KMS-11 (cell line): ENCODE results near the gene PIK3CG.
A peak's percentile ranks its signal among the peaks of the same experiment; 100 is the strongest.
"Not testable (repeated sequence)": the region's sequence is repeated elsewhere in the genome, so short reads cannot be mapped to it uniquely, and the experiment has no call there.

Experiments
- H2AFZ ChIP-seq: fragments of 200-600 bp; sonication (generic); 2 replicates; pipeline ENCODE4 v1.6.1; 2016; ENCODE audit warnings: antibody characterized with exemption, mixed run types, low read depth
- H3K27ac ChIP-seq: fragments of 200-600 bp; sonication (generic); 2 replicates; pipeline ENCODE4 v1.6.1; 2016; ENCODE audit warnings: mild to moderate bottlenecking, mixed run types
- H3K27me3 ChIP-seq: fragments of 200-600 bp; sonication (generic); 2 replicates; pipeline ENCODE4 v1.6.1; 2017; ENCODE audit warnings: mild to moderate bottlenecking, low read depth, mixed run types, moderate library complexity; ENCODE audit not compliant: insufficient read depth
- H3K36me3 ChIP-seq: fragments of 200-600 bp; sonication (generic); 2 replicates; pipeline ENCODE4 v1.6.1; 2017; ENCODE audit warnings: mild to moderate bottlenecking, mixed run types; ENCODE audit not compliant: insufficient read depth
- H3K4me1 ChIP-seq: fragments of 200-600 bp; sonication (generic); 2 replicates; pipeline ENCODE4 v1.6.1; 2016; ENCODE audit warnings: mild to moderate bottlenecking, low read depth, mixed run types; ENCODE audit not compliant: poor library complexity, severe bottlenecking
- H3K4me2 ChIP-seq: fragments of 200-600 bp; sonication (generic); 2 replicates; pipeline ENCODE4 v1.7.0; 2016; ENCODE audit warnings: mild to moderate bottlenecking, mixed run types
- H3K4me3 ChIP-seq: fragments of 200-600 bp; sonication (generic); IDR thresholded peaks from 2 replicates; pipeline ENCODE4 v1.6.1; 2017; ENCODE audit warnings: low read depth, low read length, mixed read lengths; ENCODE audit not compliant: insufficient read depth
- H3K79me2 ChIP-seq: fragments of 200-600 bp; sonication (generic); 2 replicates; pipeline ENCODE4 v1.6.1; 2016; ENCODE audit warnings: low read depth, mixed run types; ENCODE audit not compliant: insufficient read depth
- H3K9ac ChIP-seq: fragments of 200-600 bp; sonication (generic); 2 replicates; pipeline ENCODE4 v1.6.1; 2016; ENCODE audit warnings: mild to moderate bottlenecking, mixed run types
- H4K20me1 ChIP-seq: fragments of 200-600 bp; sonication (generic); 2 replicates; pipeline ENCODE4 v1.6.1; 2016; ENCODE audit warnings: mild to moderate bottlenecking, mixed run types; ENCODE audit not compliant: insufficient read depth
- CTCF ChIP-seq: fragments of 200-600 bp; sonication (generic); conservative IDR thresholded peaks from 2 replicates; pipeline ENCODE4 v1.6.1; 2017; ENCODE audit warnings: low read depth, mild to moderate bottlenecking, antibody characterized with exemption, low read length, moderate library complexity, mixed read lengths

PIK3CG gene

GRCh38 chr7:106915407-106915806 is 50.3 kb downstream of the PIK3CG start:
- Histone ChIP-seq H3K36me3 (no peaks in the 10 kb centered on the region), H3K79me2 (no peaks in the 10 kb centered on the region), H3K4me2 (peak overlapping the region; percentile 66), H3K4me1 (peaks cover 34% of the 10 kb centered on the region), H3K9ac (no peak overlapping the region), H3K27me3 (peaks cover 24% of the 10 kb centered on the region; the same call in 1 of the 2 replicates), H2AFZ (no peak overlapping the region), H3K4me3 (no peak overlapping the region), H3K27ac (peak overlapping the region; percentile 3; the same call in 1 of the 2 replicates), H4K20me1 (no peaks in the 10 kb centered on the region)
- no peak for TF ChIP-seq CTCF

DNA sequence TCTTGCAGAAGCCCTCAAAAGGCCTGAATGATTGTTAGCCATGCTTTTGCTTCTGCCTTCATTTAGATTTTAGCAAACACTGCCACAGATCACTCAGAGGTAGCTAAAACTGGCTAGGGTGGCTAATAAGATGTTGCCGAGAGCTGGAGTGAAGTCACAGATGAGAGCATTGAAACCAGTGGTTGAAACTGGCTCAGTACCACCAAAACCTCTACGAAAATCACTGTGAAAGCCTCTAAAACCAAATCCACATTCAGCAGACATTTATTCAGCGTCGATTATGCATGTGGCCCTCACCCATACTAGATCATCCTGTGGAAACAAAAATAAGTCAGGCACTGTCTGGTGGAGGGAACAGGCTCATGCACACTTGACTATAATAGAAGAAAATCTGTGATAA is 50.8 kb downstream of the PIK3CG start:
- no peak overlapping the region for H3K4me3 ChIP-seq
- H3K36me3 ChIP-seq = no peaks in the 10 kb centered on the region
- no peak for TF ChIP-seq CTCF
- no peaks in the 10 kb centered on the region for H4K20me1 ChIP-seq
- H3K4me2 ChIP-seq = peak overlapping the region; percentile 66
- peak overlapping the region; percentile 3; the same call in 1 of the 2 replicates for H3K27ac ChIP-seq
- no peak overlapping the region for H3K9ac ChIP-seq
- peaks cover 34% of the 10 kb centered on the region for H3K4me1 ChIP-seq
- no peak overlapping the region for H2AFZ ChIP-seq
- H3K27me3 ChIP-seq = peaks cover 24% of the 10 kb centered on the region; the same call in 1 of the 2 replicates
- H3K79me2 ChIP-seq = no peaks in the 10 kb centered on the region

DNA sequence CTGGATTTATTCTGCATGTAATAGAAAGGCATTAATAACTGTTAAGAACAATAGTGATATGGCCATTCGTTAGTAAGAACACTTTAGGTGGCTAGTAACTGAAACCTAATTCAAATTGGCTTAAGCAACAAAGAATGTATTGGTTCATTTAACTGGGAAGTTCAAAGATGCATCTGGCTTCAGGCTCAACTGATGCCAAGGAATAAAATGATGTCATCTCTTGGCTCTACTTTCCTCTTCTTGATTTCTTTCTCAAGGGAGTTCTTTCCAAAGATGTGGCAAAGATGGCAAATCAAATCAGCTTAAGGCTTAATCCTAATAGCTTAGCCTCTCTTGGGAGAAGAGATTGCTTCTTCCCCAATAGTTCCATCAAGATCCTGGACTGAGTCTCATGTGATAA is 51.6 kb downstream of the PIK3CG start:
- TF ChIP-seq CTCF = no peak
- H3K4me1 ChIP-seq = peaks cover 34% of the 10 kb centered on the region
- H3K79me2 ChIP-seq = no peaks in the 10 kb centered on the region
- H3K4me3 ChIP-seq = no peak overlapping the region
- H4K20me1 ChIP-seq = no peaks in the 10 kb centered on the region
- H2AFZ ChIP-seq = no peak overlapping the region
- no peak overlapping the region; the same call in 1 of the 2 replicates for H3K27ac ChIP-seq
- H3K27me3 ChIP-seq = peaks cover 24% of the 10 kb centered on the region; the same call in 1 of the 2 replicates
- H3K36me3 ChIP-seq = no peaks in the 10 kb centered on the region
- H3K9ac ChIP-seq = no peak overlapping the region
- H3K4me2 ChIP-seq = peak overlapping the region; percentile 66

GRCh38 chr7:106918991-106919390 is 53.9 kb downstream of the PIK3CG start:
- no peak overlapping the region for H3K4me2 ChIP-seq
- H3K36me3 ChIP-seq = no peaks in the 10 kb centered on the region
- no peaks in the 10 kb centered on the region for H4K20me1 ChIP-seq
- H3K79me2 ChIP-seq = no peaks in the 10 kb centered on the region
- H3K4me1 ChIP-seq = peaks cover 34% of the 10 kb centered on the region
- no peak overlapping the region for H2AFZ ChIP-seq
- no peak for TF ChIP-seq CTCF
- no peak overlapping the region for H3K4me3 ChIP-seq
- peaks cover 24% of the 10 kb centered on the region; the same call in 1 of the 2 replicates for H3K27me3 ChIP-seq
- no peak overlapping the region for H3K9ac ChIP-seq
- no peak overlapping the region for H3K27ac ChIP-seq

DNA sequence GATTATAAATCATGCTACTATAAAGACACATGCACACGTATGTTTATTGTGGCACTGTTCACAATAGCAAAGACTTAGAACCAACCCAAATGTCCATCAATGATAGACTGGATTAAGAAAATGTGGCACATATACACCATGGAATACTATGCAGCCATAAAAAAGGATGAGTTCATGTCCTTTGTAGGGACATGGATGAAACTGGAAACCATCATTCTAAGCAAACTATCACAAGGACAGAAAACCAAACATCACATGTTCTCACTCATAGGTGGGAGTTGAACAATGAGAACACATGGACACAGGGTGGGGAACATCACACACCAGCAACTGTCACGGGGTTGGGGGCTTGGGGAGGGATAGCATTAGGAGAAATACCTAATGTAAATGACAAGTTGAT is 59.4 kb downstream of the PIK3CG start:
- H3K36me3 ChIP-seq, H3K4me1 ChIP-seq, H3K9ac ChIP-seq, H3K27me3 ChIP-seq, H4K20me1 ChIP-seq, H3K4me3 ChIP-seq, H3K27ac ChIP-seq, H3K4me2 ChIP-seq, H2AFZ ChIP-seq, H3K79me2 ChIP-seq: not testable (repeated sequence)
